Stimulated activated CD4-positive, alpha-beta T cell treated with anti-CD3 and anti-CD28 coated beads, Interleukin-12 subunit alpha, Interleukin-12 subunit beta, amount 100 ng/mL, for 24 hours (primary cell): ENCODE results near the gene FOXD2.

Experiments
- DNase-seq, 2 experiments: peaks; one replicate each; pipeline ENCODE4 v3.0.0-alpha.2; 2020; ENCODE audit warnings: low read depth in 2 of 2

Gene FOXD2

DNA sequence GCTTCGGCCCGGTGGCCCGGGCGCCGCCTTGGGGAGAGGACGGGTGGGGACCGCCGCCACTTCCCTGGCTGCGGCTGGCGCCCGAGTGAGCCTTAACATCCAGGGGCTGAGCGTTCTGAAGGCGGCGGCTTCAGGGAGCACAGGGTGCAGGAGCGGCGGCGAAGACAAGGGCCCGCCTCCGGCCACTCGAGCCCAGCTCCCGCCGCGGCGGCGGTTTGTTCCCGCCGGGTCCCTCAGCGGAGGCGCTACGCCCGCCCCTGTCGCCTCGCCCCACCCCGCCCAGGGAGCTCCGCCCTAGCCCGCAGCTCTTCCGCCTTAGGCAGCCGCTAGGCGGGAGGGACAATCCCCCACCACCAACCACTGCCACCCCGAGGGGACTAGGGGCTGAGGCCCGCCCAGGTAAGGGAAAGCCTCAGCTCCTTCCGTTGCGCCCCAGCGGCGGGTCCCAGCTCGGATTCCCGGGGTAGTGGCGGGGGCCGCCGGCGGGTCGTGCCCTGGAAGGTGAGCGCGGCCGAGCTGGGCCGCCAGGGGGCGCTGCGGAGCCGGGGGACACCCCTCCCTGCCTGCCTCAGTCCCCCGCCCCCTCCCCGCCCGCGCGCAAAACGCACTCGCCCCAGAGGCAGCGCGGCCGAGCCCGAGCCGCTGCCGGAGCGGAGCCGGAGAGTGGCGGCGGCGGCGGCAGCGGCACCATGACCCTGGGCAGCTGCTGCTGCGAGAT, at the start of gene FOXD2:
TSS of gene FOXD2 (plus strand) at position 598 of the 718 bp plus-strand sequence. CDS start at position 690, 92 bp downstream.
- DNase-seq, result peak; percentile 78 to 88

DNA sequence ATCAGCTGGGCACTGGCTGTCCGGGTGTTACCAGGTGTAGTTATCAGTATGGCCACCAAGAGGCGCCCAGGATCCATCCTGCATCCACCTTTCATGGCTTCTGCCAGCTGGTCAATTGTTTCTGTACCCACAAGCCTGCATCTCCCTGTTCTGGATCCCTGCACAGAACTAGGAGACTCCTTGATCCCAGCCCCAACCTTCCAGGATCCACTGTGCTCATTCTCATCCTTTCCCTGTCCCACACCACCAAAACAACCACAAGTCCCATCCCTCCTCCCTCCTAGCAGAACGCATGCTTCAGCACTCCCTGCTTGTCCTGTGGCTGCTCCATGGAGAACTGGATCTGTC, 49.0 kb upstream of the FOXD2 start:
- DNase-seq, result peak; percentile 10 to 50

DNA sequence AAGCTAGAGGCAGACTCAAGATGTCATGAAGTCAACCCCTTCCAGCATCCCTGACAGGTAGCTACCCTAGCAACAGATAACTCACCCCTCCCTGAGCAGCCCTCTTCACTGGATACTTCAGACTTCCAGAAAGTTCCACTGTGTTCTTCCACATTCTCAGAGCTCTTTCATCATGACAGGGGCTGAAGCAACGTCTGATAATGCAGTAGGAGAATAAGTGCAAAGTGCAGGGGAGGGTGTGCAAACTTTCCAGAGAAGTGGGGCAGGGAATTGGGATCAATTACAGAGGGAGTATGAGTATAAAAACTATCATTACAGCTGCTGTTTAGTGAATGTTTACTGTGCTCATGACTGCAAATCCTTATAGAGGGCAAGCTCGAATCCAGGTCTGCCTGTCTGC, 48.1 kb upstream of the FOXD2 start:
- no peak for DNase-seq

DNA sequence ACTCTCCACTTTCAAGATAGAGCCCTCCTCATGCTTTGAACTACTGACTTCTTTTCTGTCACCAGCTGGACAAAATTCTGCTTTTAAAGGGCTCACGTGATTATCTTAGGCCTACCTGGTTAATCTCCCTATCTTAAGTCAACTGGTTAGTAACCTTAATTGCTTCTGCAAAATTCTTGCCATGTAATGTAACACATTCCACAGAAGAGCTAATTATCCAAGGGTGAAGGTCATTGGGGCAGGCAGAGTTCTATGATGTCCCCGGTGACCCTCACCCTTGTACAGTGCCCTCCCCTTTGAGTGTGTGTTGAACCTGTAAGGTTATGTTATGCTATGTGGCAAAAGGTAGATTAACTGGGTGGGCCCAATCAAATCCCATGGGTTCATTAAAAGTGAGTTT, 47.0 kb upstream of the FOXD2 start:
- DNase-seq, result no peak

DNA sequence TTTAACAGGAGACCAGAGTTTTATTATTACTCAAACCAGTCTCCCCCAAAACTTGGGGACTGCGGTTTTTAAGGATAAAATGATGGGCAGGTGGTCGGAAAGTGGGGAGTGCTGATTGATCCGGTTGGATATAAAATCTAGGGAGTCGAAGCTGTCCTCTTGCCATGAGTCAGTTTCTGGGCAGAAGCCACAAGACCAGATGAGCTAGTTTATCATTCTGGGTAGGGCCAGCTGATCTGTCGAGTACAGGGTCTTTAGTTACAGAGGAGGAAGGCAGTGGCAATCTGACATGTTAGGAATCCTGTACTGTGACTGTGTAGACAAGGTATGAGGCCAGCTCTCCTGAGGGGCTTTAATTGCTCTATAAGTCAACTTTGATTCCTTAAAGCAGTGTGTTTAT, 44.7 kb upstream of the FOXD2 start:
- no peak for DNase-seq

DNA sequence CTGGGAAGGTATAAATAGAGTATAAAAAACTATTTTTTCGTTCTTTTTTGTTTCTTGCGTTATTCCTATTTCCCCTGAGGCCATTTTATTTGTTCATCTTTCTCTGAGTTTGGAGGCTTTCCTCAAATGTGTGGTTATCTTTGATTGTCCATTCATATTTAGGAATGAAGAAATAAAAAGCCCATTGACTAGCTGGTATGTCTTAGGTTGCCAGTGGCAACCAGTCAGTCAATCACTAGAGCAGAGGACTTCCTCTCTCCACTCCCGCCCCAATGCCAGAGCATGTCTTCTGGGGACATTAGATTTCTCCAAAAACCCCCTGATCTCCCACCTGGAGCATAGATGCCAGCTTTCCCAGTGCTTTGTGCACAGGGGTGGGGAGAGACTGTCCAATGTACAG, 42.4 kb upstream of the FOXD2 start:
- DNase-seq, result no peak

DNA sequence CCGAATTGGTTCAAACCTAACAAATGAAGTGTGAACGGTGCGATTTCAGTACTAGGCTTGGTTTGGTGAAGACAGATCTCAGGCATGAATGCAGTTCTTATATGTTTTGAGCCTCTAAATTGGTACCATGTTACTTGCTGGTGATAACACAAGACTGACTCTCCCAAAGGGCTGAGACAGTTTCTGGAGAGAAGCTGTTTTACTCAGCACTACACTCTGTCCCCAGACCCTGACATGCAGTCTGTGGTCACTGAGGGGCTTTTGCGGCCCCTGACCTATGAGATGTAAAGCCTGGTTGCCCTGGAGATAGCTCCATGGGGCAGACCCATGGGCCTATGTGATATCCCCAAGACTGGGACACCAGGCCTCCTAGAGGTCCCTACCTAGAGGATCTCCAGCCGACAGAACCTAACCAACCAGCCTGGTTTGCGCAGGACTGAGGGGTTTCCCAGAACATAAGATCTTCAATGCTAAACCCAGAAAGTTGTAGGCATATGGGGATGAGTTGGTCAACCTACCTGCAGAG, 41.1 kb upstream of the FOXD2 start:
- no peak for DNase-seq

DNA sequence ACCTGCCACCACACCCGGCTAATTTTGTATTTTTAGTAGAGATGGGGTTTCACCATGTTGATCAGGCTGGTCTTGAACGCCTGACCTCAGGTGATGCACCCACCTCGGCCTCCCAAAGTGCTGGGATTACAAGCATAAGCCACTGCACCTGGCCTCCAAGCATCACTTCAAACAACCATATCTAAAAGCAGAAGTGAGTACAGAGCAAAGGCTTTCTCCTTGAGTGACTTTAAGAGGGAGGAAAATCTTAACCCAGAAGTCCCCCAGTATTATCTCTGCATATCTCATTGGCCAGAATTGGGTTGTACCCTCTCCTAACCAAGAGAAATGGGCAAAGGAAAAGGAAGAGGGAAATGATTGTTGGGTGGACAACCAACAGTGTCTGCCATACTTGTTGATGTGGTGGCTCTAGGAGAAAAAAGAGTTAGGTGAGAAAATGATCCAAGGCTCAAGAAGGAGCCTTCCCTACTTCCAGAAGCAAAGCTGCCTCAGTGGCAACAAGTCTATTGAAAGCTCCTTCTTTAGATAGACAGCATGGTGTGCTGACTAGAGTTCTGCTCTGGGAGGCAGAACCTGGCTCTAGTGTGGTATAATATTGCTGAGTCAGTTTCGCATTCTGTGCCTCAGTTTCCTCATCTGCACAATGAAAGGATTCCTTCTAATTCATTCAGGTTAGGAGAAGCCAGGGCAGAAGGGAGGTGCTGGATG, 38.6 kb upstream of the FOXD2 start:
- DNase-seq, result no peak

DNA sequence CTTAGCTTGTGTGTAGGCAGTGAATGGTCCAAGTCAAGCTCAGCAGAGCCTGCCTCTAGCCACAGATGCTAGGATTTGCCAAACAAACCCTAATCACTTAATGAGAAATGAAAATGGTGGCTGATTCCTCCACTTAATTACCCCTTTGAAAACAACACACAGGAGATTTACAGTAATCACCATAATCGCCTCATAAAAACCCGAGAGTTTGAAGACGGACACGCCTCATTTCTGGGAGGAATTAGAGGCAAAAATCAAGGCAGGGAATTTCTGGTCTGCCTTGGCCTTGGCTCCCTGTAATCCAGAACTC, 38.0 kb upstream of the FOXD2 start:
- DNase-seq, result no peak

DNA sequence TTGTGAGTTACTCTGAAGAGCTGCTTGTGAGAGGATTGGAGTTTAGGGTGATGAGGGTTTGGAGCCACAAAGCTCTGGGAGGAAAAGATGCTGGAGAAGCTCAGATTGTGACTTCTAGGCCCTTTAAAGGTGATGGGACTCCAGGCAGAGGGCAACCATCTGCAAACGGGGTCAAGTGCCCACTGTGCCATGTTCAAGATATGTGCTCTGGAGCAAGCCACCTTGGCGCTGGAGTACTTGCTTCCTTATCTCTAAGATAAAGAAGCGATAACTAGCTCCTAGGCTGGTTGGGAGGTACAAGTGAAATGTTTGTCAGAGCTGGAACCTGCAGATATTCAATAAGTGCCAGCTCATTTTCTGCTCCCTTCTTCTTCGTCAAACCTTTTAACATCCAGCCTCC, 36.1 kb upstream of the FOXD2 start:
- no peak for DNase-seq

DNA sequence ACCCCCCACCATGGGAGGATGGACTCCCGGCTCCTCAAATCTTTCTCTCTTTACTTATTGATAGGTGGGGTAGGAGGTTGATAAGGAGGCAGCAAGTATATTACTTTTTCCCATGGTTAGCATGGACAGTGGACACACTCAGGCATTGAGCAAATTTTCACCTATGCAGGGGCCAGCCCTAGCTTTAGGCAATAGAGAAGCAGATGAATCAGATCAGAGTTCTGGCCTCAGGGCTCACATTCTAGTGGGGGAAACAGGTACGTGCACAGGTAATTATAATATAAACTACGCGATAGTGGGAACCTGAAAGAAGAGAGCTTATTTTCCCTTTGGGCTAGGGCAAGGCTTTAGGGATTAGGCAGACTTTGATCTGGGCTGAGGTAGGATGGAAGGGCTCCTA, 35.3 kb upstream of the FOXD2 start:
- DNase-seq, result no peak

DNA sequence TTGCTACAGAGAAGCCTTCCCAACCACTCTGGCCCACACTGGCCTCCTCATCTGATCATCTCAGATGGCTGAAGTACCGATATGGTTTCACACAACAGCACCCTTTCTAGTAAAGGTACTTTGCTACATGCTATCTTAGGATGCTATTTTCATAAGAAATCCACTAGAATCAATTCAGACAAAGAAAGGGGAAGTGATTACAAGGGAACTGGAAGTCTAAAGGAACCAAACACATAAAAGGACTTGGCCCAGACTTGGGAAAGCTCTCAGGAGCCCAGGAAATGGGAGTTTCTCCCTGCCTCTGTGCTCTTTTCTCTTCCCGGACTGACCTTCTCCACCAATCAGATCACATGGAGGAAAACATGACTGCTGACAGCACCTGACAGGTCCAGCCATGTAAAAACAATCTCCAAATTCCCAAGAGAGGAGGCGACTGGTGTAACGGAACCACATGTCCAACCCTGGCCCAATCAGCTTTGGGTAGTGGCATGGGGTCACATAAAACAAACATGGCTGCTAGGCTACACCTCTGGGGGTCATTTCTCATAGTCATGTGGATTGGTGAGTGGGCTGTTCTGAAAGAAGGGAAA, 34.4 kb upstream of the FOXD2 start:
- no peak for DNase-seq

DNA sequence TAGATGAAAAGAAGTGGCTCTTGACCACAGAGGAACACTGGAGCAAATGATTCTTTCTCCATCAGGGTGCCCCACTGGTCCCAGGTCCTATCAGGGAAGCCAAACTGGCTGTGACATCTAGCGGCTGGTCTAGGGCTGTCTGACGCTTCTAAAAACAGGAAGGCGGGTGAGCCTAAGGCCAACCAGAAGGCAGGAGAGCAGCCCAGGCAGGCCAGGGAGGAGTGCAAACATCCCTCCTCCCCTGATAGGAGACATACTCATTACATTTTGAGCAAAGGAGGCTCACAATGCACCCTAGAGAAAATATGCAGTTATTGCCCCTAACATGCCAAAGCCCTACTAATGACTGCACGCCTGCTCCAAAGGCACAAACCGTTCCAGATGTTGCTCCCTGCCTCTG, 32.1 kb upstream of the FOXD2 start:
- DNase-seq, result no peak

DNA sequence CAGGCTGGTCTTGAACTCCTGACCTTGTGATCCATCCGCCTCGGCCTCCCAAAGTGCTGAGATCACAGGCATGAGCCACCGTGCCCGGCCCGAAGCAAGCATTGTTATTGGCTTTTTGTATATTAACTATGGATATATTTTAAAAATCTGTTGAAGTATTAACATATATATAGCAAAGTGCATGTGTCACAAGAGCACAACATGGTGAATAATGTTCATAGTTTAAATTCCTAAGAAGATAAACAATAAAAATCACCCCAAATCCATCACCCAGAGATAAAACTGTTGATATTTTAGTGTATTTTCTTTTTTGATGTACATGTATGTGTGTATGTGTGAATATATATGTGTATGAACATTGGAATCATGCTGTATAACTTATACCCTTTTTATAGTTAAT, 30.9 kb upstream of the FOXD2 start:
- DNase-seq, result no peak

DNA sequence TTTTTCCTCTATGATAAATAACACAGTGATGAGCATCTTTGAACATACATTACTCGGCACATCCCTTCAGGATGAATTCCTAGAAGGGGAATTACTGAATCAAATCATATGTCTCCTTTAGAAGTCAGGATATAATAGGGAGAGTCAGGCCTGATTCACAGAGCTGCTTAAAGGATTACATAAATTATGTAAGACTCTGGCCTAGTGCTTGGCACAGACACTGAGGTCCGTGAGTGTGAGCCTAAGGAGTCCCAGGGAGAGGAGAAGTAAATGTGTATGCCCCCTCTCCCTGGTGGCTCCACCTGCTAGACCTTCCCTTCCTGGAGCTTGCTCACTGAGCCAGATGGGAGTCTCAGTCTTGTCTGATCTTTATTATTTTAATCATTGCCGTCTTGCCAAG, 30.4 kb upstream of the FOXD2 start:
- no peak for DNase-seq

DNA sequence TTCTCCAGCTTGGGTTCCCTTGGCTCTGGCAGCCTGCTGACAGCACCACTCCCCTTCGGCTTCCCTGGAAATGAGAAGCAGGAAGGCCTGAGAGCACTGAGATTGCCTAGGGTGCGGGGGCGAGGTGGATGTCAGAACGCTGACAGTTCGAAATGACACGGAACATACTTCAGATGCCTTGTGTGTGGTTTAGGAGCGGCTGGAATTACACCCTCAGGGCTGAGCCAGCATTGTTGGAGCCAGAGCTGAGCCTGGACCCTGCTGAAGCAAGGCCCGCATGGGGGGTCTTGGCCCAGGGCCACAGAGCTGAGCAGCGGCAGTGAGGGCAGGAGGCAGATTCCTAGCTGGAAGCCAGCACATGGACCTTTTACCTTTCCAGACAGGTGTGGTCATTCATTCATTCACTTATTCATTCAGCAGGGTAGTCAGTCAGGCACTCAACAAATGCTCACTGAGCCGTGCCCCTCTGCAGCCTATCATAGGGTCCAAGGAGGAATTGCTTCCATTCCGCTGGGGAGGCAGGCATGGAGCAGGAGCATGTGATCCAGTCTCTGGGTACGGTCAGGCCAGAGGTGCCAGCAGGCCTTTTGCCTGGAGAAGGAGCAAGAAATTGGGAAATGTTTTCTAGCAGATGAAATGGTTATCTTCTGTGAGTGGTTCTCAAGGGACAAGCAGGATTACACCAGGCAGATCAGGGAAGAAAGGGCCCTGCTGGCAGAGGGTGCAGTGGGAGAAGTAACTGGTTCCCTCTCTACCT, 28.4 kb upstream of the FOXD2 start:
- DNase-seq, result no peak

DNA sequence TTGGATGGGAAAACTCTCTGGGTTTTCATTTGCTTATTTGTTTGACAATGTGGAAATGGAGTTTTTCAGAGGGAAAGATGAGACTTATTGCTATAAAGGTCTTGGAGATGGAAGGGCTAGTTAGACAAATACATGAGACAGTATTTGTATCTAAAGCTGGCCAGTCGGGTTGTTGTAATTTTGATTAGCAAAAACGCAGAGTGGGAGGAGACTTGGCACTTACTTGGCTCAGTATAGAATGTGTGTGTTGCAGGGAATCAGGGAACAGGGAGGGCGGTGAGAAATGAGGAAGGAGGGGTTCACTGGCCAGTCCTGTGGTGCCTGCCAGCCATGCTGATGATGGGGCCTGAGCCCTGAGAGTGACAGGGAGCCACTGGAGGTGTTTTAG, 27.8 kb upstream of the FOXD2 start:
- no peak for DNase-seq

DNA sequence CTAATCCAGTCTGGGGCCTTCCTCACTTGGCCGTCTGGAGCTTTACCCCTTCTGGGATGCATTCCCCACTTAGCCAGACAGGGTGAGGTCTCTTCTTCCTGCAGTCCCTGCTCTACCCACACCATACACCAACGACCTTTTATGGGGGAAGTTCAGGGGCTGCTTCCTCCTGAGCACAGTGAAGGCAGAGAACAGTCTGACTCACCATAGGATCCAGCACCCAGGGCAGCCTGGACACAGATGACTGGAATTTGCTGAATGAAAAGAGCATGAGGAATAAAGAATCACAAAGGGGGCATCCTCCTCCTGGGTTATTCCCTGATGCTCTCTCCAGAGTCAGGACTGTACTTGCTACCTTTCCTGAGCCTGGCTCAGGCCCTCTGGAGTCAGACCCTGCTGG, 26.4 kb upstream of the FOXD2 start:
- no peak for DNase-seq

DNA sequence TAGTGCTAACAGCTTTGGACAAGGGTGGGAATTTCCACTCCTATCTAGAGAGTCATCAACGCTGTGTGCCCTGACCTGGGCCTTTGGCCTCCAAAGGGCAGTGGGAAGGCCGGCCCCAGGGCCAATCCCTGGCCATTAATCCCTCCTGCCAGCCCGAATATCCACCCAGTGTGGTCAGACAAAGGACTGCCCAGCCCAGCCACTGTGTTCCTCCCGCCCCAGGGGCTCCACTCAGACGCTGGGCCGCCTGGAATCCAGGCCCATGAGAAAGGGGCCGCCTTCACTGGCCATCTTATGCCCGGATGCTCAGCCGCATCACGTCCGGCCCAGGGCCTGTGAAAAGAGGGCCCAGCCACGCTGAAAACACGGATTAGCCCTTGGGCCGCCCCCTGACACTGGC, 25.4 kb upstream of the FOXD2 start:
- no peak for DNase-seq

DNA sequence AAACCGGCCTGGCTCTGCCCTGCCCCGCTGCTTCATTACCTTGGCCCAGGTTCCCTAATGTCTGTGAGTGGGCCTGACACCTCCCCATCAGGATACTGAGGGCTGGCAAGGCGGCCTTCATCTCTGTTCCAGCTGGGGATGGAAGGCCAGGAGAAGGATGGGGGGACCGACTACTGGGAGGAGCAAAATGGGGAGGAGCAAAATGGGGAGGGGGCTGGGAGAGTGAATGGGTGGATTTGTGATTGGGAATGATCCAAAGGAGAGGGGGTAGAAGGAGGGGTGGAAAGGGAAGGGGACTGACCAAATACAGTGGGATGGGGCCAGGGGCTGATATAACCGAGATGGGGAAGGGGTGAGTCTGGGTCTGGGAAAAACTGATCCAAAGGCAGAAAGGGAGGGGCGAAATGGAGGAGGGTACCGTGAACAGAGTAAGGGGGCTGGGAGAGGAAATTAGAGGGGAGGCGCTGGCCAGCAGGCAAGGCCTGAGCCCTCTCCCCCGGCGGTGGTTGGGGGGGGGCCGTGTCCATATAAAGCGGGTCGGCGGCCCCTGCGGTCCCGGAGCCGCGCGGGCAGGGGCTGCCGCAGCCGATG, 22.0 kb upstream of the FOXD2 start, which contains the start of gene FOXE3:
TSS of gene FOXE3 (plus strand) at position 558 of the 591 bp plus-strand sequence. CDS start at position 589, 31 bp downstream.
- DNase-seq, result no peak

DNA sequence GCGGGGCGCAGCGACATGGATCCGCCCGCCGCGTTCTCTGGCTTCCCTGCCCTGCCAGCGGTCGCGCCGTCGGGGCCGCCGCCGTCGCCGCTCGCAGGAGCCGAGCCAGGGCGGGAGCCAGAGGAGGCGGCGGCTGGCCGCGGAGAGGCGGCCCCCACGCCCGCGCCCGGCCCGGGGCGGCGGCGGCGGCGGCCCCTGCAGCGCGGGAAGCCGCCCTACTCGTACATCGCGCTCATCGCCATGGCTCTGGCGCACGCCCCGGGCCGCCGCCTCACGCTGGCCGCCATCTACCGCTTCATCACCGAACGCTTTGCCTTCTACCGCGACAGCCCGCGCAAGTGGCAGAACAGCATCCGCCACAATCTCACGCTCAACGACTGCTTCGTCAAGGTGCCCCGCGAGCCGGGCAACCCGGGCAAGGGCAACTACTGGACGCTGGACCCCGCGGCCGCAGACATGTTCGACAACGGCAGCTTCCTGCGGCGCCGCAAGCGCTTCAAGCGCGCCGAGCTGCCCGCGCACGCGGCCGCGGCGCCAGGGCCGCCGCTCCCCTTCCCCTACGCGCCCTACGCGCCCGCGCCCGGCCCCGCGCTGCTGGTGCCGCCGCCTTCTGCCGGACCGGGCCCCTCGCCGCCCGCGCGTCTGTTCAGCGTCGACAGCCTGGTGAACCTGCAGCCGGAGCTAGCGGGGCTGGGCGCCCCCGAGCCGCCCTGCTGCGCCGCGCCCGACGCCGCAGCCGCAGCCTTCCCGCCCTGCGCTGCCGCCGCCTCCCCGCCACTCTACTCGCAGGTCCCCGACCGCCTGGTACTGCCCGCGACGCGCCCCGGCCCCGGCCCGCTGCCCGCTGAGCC, 21.3 kb upstream of the FOXD2 start:
- no peak for DNase-seq
